GM19455 (cell line): ENCODE results near the gene ATAD1.
"Not testable (repeated sequence)": the region's sequence is repeated elsewhere in the genome, so short reads cannot be mapped to it uniquely, and the experiment has no call there.

Source experiments
- ATAC-seq: cut with Tn5 transposase; IDR thresholded peaks from one replicate; pipeline ENCODE4 v1.9.1; 2021; ENCODE audit not compliant: unreplicated experiment

ATAD1 gene

DNA sequence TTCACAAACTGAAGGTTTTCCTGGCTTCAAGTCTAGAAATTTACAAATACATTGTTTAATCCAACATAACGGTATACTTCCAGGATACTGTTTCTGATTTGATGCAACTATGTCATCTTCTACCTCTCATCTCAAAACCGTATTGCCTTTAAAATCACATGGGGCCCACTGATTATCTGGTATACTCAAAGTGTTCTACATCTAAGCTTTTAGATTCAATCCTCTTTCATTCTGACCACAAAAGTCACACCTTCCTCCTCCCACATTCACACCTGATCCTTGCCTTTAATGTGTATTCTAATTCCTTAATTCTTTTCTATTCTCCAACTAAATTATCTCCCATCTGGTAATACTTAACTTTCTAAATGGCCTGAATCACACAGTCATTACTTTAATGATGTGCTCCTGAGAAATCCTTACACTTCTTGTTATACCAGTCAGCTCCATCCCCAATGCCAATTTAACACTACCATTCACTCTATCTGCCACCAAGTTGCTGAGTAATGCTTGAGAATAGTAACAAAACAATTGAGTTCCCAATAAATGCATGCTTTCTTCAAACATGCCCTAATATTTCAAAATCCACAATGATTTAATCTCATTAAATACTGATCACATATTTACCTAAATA, 13.0 kb downstream of the ATAD1 start:
- ATAC-seq, result no peak

DNA sequence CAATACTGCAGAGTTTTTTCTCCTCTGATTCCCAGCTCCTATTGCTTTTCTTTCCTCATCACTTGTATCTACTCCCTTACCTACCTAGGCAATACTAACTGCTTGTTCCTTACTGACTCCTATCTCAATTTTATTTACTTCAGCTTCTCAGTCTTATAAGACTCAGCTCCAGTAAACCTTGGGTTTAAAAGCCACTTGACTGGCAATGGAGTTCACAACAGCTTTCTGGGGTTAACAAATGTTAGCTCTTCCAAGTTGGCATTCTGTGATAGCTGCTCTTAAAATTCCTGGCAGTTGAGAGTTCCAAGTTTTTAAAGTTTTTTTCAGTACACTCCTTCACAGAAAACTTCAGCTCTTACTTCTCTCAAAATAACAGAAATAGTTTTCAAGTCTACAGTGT, 14.2 kb downstream of the ATAD1 start:
- no peak for ATAC-seq

DNA sequence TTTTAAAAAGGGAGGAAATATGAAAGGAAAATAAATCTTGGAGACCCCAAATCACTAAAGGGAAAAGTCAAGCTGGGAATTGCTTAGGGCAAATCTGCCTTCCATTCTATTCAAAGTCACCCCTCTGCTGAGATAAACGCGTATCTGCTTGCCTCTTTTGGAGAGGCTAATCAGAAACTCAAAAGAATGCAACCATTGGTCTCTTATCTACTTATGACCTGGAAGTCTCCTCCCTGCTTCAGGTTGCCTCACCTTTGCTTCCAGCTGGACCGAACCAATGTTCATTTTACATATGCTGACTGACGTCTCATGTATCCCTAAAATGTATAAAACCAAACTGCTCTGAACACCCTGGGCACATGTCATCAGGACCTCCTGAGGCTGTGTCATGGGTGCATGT, 14.7 kb downstream of the ATAD1 start:
- no peak for ATAC-seq

DNA sequence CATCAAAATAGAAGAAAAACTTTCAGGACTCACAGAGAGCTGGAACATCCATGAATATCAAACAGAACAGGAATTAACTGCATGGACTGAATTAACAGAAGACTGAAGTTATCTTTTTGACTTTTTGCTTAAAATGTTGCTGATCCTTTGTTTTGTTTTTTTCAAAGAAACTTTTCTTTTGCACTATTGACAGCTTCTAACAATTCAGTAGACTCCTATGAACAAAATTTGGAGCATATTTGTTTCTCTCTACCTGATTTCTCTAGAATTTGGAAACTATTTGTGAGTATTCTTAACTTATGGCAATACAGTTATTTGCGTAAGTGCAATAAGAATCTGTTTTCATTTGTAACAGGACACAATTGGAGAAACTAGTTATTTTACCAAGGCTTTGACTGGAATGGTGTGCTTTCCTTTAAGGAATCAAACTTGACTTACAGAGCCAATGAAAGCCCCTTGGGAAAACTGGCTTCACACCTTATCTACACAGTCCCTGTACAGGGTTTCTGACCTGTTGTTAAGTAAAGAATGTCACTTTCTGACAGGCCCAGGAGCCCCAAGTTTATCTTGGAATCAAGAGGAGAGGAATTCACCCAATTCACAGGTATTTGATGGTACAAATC, 16.1 kb downstream of the ATAD1 start:
- ATAC-seq, result not testable (repeated sequence)

DNA sequence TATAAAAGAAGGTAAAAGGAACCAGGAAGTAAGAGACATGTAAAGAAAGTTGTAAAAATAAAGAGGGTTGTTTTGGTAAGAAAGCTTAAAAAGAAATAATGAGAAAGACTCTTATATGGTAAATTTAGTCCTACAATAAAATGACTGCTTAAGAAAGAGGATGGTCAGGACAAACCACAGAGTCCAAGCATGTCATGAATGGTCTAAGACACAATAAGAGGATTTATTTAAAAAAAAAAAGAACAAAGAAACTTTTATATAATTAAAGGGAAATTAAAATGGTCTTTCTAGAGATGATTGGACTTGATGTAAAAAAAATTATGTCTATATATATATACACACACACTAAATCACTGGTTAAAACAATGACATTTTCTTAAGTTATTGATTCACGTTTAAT, 18.2 kb downstream of the ATAD1 start:
- ATAC-seq, result no peak

DNA sequence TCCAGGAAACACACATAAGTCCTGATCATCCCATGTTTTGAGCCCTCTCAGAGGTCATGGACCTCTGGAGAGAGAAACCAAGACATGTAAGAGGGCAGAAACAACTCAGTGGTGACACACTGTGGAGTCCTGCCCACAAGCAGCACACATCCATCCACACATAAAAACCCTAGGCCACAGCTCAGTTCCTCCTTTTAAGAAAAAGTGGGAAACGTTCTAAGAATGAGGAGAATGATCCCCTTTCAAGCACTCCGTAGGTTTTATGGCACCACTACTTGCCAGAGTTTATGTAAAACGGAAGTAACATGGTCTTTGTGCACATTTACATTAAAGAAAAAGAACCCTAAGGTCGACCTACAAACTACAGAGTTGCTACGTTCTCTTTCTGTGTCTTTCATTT, 19.9 kb downstream of the ATAD1 start:
- ATAC-seq, result no peak

DNA sequence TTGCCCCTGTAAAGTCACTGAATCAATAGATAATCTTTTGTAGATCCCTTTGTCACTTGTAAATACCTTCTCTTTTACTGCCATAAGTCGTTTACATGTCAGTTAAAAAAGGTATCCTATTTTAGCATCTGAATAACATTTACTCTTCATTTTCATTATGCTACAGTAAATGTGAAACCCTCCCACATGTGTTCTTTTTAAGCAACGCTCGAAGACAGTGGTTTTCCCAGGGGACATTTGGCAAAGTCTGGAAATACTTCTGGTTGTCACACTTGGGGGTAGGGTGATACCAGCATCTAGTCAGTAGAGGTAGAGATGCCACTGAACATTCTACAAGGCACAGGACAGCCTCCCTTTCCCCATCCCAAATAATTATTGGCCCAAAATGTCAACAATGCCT, 23.7 kb downstream of the ATAD1 start:
- no peak for ATAC-seq

DNA sequence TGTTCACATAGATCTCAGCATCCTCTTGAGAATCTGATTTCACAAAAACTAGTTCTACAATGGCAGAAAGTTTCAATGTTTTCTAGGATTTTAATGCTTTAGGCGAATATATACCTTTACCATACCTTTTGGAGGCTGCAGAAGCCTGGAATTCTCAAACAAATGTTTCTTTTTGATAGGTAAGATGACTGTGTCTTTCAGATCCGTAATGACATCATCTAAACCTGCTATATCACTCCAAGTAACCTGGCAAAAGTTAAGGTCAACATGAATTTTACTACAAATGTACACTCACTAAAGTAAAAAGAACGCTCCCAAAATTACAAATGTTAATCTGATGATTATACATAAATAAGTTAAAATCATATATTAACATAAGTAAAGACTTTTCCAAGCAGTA, 27.8 kb downstream of the ATAD1 start:
- ATAC-seq, result no peak

DNA sequence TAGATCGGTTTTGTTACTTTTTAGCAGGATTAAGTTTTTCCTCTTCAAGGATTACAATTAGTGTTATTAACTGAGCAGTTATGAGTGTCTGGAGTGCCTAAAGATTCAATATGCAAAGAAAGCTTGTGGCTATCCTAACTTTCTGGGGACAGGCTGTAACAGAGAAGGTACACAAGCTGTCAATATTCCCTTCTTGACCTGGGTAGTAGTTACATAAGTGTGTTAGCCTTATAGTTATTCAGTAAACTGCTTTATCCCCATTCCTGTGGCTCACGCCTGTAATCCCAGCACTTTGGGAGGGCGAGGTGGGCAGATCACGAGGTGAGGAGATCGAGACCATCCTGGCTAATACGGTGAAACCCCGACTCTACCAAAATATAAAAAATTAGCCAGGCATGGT, 31.6 kb downstream of the ATAD1 start:
- ATAC-seq, result no peak

DNA sequence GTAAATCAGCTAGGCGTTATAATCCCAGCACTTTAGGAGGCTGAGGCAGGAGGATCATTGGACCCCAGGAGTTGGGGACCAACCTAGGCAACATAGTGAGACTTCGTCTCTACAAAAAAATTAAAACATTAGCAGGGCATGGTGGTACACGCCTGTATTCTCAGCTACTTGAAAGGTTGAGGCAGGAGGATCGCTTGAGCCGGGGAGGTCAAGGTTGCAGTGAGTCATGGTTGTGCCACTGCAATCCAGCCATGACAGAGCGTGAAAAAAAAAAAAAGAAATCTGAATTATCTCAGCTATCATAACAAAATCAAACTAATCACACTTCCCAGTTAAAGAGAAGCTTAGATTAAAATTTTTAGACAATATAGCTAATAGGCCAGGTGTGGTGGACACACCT, 35.3 kb downstream of the ATAD1 start:
- ATAC-seq, result no peak

DNA sequence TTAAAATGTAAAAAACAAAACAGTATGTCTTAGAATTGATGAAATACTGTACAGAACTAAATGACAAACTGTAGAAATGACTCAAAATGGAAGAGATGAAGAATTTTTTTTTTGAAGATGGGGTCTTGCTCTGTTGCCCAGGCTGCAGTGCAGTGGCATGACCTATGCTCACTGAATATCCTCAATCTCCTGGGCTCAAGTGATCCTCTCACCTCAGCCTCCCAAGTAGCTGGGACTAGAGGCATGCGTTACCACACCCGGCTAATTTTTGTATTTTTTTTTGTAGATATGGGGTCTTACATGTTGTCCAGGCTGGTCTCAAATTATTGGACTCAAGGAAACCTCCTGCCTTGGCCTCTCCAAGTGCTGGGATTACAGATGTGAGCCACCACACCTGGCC, 36.5 kb downstream of the ATAD1 start:
- no peak for ATAC-seq

DNA sequence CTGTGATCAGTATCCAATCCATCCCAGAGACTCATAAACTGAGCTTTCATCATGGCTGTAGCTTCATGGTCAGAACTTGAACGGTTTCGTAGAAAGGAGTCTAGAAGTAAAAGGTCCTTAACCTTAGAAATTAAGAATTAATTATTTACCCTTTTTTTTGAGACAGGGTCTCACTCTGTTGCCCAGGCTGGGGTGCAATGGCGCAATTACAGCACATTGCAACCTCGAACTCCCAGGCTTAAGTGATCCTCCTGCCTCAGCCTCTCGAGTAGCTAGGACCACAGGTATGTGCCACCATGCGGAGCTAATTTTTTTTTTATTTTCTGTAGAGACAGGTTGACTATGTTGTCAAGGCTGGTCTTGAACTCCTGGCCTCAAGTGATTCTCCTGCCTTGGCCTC, 41.7 kb downstream of the ATAD1 start:
- no peak for ATAC-seq

DNA sequence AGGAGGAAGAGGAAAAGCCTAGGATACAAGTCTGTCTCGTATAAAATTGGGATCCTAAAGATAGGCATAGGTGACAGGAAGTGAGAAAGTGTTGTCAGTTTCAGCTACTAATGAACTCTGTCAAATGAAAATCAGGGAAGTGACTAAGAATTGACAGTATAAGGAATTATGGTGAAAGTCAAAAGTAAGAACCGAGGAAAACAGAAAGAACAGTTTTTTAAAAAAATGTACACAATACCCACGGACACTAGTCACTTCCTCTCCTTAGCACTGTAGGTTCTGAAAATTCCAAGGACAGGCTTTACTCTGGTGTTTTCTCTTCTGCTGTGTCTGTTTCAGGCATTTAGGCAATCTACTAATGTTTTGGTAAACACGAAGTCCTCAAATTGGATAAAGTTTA, 42.3 kb downstream of the ATAD1 start:
- no peak for ATAC-seq

DNA sequence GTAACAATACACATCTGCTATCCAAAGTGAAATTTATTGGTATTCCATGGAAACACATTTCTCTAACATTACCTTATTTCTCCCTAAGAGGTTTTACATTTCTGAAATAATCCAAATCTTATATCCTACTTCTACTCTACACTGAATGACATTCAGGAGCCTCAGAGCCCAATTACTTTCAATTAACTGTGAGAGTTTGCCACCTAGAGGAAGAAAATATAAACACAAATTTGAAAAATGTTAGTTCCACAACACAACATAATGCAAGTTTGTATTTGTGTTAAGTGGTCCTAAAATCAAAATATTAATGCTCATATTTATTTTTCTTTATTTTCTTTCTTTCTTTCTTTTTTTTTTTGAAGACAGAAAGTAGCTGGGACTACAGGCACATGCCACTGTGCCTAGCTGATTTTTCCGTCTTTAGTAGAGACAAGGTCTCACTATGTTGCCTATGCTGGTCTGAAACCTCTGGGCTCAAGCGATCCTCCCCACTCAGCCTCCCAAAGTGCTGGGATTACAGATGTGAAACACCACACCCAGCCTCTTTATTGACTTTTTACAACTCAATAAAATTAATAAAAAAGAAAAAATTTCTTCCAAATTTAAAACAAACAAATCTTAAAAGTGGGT, 46.0 kb downstream of the ATAD1 start:
- ATAC-seq, result no peak

DNA sequence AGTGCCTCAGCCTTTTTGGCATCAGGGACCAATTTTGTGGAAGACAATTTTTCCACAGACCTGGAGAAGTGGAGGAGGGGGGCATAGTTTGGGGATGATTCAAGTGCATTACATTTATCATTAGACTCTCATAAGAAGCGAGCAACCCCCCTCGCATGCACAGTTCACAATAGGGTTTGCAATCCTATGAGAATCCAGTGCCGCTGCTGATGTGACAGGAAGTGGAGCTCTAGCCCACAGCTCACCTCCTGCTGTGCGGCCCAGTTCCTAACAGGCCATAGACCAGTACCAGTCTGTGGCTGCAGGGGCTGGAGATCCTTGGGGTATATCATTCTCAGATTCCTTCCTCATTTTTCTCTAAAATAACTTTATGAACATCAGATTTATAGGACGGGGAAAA, 50.8 kb downstream of the ATAD1 start:
- no peak for ATAC-seq

DNA sequence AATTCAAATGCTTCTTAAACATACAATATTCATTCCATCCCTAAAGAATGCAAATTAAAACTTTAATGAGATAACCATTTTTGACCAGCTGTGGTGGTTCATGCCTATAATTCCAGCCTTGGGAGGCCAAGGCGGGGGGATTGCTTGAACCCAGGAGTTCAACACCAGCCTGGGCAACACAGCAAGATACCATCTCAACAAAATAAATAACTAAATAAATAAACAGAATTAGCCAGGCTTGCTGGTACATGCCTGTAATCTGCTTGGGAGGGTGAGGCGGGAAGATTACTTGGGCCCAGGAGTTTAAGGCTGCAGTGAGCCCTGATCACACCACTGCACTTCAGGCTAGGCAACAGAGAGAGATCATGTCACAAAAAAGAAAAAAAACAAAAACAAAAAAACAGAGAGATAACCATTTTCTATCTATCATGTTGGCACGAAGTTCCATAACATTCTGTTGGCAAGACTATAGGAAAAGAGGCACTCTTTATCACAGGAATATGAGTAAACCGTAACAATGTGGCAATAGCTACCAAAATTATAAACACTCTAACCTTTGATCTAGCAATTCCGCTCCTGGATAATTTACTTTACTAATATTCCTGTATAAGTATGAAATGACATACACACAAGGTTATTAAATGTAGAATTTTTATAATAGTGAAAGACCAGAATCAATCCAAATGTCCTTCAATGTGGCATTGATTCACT, 52.2 kb downstream of the ATAD1 start:
- no peak for ATAC-seq

DNA sequence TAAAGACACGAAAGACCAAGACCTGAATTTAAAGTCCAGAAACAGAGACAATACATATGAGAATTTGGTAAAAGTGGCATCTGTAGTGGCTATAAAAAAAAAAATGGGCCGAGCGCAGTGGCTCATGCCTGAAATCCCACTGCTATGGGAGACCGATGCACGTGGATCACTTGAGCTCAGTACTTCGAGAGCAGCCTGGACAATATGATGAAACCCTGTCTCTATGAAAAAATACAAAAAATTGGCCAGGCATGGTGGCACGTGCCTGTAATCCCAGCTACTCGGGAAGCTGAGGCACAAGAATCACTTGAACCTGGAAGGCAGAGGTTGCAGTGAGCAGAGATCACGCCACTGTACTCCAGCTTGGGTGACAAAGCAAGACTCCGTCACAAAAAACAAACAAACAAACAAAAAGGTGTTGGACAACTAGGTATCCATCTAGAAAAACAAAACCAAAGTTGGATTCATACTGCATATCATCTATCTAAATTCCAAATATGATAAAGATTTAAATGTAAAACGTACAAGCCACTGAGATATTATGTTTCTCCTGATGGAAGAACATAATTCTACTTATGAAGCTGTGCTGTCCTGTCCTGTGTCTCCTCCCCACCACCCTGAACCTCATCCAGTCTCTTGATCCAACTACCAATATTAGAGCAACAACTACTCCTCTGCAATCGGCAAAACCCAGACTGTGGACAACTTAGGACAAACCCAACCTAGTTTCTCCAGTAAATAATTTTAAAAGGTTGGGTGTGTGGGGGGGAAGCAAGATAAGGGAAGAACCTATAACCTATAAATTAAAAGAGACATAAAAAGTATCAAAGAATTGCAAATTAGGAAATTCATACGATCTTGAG, 53.7 kb downstream of the ATAD1 start:
- ATAC-seq, result no peak

DNA sequence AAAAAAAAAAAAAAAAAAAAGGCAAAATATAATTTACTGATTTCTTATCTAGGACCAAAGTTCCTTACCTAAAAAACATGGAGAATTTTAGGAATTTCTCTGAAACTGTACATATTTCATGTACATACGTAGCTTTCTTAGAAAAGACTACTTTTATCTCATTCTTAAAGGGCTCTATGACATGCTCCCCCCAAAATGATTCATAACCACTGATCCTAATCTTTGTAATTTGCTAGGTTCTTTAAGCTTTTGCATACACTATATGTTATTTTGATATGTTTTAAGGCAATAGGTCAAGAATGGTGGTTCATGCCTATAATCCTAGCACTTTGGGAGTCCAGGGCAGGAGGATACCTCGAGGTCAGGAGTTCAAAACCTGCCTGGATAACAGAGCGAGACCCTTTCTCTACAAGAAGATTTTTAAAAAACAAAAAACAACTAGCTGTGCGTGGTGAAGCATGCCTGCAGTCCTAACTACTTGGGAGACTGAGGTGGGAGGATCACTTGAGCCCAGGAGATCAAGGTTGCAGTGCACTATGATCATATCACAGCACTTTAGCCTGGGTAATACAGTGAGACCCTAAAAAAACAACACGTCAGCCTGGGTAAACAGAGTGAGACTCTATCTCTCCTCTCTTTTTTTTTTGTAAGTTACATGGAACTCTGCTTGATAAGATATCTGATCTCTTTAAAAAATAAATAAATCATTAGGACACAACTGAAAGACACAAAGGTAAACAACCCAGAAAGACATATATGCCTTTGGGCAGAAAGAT, 54.8 kb downstream of the ATAD1 start:
- no peak for ATAC-seq

DNA sequence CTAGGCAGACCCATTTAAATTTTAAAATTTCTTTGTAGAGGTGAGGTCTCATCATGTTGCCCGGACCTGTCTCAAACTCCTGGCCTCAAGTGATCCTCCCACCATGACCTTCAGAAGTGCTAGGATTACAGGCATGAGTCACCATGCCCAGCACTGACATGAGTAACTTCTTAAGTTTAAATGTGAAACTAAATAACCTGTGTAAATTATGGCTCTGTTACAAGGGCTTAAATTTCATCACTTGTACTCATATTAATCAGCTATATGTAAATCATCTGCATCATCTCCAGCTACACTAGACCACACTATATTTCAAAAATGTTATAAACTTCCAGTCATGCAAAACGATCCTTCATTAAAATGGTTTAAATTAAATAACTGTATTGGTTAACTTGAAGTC, 56.1 kb downstream of the ATAD1 start:
- ATAC-seq, result no peak

DNA sequence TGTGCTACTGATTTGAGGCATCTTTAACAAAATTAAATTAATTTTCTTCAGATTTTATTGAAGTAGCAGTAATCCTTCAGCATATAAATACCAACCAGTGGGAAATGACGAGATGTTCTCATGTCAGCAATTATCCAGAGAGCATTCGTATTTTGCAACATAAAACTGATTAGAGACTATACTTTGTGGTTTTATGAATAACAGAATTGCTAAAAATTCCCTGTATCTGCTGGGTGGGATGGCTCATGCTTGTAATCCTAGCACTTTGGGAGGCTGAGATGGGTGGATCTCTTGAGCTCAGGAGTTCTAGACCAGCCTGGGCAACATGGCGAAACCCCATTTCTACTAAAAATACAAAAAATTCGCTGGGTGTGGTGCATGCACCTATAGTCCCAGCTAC, 56.9 kb downstream of the ATAD1 start:
- ATAC-seq, result no peak
